Uterus (tissue), 2 donors: ENCODE data around the gene MRGPRG.

ENCODE experiments used
- CTCF ChIP-seq, 4 experiments: fragments of 200-600 bp in 2 of 4; fragments of 450-650 bp in 2 of 4; sonication (generic) in 2 of 4; IDR thresholded peaks; one replicate each; pipeline ENCODE4 v1.5.1; 2016 to 2019; ENCODE audit warnings: antibody characterized with exemption in 4 of 4, mild to moderate bottlenecking in 2 of 4, moderate library complexity in 1 of 4
- POLR2A ChIP-seq, 2 donors: fragments of 450-650 bp; IDR thresholded peaks; one replicate each; pipeline ENCODE4 v1.6.1; 2016; ENCODE audit warnings: antibody characterized with exemption in 2 of 2, mild to moderate bottlenecking in 1 of 2, moderate library complexity in 1 of 2

DNA sequence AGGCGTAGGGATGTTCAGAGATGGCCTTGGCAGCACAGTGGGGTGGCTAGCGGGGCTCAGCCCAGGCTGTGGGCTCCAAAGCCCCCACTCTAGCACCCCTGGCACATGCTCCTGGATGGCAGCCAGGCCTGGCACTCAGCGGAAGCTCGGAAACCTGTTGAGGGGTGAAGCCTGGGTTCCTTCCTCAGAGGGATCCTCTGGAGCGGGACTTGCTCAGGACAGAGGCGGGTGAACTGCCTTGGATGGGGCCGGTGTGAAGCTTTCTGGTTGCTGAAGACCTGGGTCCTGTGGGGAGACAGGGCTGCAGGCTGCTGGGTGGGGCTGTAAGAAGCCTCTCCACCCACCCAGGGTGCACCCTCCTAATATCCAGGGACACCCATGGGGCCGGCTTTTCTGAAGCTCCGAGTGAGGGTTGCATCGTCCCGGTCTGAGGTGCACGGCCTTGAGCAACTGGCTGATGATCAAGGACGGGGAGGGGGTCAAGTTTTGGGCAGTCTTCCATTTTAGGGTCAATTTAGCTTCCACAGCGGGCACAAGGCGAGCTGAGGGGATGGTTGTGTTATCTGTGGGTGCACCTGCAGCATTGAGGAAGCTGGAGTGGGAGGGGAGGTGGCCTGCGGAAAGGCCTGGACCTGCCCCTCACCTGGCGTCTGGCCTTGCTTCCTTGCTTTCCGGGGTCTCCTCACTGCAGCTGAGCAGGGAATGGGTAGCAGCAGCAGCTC, 8.4 kb upstream of the MRGPRG start:
- TF ChIP-seq CTCF (IDR thresholded peaks at IDR 0.05) (no peak), POLR2A (IDR thresholded peaks at IDR 0.05) (no peak)
